ENCODE results near the gene KNG1. TPM values are rescaled to one million over a fixed set of nuclear protein-coding genes. Genes with fewer than 3 reads are reported as not detected.

Gene KNG1
- total and polyA plus RNA-seq, 10 of the 15 experiments (the other 5 are each of a cell fraction or from before 2014, with no cell fraction given): 0.21 TPM; not detected in 9

- TF ChIP-seq PRDM15 (CRISPR knock-in tag; IDR thresholded peaks at IDR 0.05) (no peak), SMC3 (IDR thresholded peaks at IDR 0.05; ENCODE audit: borderline replicate concordance, low read length) (no peak), DPF2 (IDR thresholded peaks at IDR 0.05) (no peak)
- TF ChIP-seq, protein P1, sequence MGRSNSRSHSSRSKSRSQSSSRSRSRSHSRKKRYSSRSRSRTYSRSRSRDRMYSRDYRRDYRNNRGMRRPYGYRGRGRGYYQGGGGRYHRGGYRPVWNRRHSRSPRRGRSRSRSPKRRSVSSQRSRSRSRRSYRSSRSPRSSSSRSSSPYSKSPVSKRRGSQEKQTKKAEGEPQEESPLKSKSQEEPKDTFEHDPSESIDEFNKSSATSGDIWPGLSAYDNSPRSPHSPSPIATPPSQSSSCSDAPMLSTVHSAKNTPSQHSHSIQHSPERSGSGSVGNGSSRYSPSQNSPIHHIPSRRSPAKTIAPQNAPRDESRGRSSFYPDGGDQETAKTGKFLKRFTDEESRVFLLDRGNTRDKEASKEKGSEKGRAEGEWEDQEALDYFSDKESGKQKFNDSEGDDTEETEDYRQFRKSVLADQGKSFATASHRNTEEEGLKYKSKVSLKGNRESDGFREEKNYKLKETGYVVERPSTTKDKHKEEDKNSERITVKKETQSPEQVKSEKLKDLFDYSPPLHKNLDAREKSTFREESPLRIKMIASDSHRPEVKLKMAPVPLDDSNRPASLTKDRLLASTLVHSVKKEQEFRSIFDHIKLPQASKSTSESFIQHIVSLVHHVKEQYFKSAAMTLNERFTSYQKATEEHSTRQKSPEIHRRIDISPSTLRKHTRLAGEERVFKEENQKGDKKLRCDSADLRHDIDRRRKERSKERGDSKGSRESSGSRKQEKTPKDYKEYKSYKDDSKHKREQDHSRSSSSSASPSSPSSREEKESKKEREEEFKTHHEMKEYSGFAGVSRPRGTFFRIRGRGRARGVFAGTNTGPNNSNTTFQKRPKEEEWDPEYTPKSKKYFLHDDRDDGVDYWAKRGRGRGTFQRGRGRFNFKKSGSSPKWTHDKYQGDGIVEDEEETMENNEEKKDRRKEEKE (IDR thresholded peaks at IDR 0.05): no peak
Measured at GRCh38 chr3:186669378-186670084, 47.6 kb upstream of the KNG1 start (continued).

GRCh38 chr3:186670155-186670554 is 47.0 kb upstream of the KNG1 start:
- Histone ChIP-seq H3K9ac (ENCODE audit: control insufficient read depth, insufficient read depth, low read length) (no peak overlapping the region), H3K27me3 (replicated peaks in 1 of 2; ENCODE audit: control insufficient read depth in 2 of 2, insufficient read depth in 2 of 2, low read length in 1 of 2) (no peaks in the 10 kb centered on the region; a peak in 1 of 4 replicates), H3K79me2 (ENCODE audit: control insufficient read depth, insufficient read depth, low read length) (no peaks in the 10 kb centered on the region), H2AFZ (ENCODE audit: control insufficient read depth, low read depth, low read length) (no peak overlapping the region), H3K4me2 (ENCODE audit: control insufficient read depth, insufficient read depth) (no peak overlapping the region), H3K27ac (ENCODE audit: control insufficient read depth, insufficient read depth) (no peak overlapping the region), H3K9me3 (replicated peaks; ENCODE audit: control insufficient read depth, insufficient read depth, low read length) (no peaks in the 10 kb centered on the region), H4K20me1 (ENCODE audit: control insufficient read depth, insufficient read depth) (no peaks in the 10 kb centered on the region; the same call in 1 of the 2 replicates), H3K36me3 (ENCODE audit: control insufficient read depth in 2 of 2, insufficient read depth in 2 of 2, low read length in 1 of 2) (no peaks in the 10 kb centered on the region), H3K4me1 (ENCODE audit: control insufficient read depth, insufficient read depth, low read length) (no peaks in the 10 kb centered on the region), H3K4me3 (no peak overlapping the region)
- no peak for FAIRE-seq
- DNase-seq (ENCODE audit: low read depth, low spot score): no peak
- in situ Hi-C loops (cut with MboI) (no loop called here), intact Hi-C loops (cut with micrococcal nuclease; ENCODE audit: unreplicated experiment) (no loop called here)
- ChIA-PET SMC1A (ENCODE audit: uncharacterized antibody, unreplicated experiment) (interaction anchor here (0.6 kb wide), 1 partner anchor 60 kb away, joined by 3 read pairs; no protein-coding TSS in a partner anchor), POLR2A (no interaction called here), CTCF (interaction anchor here (0.6 kb wide), 1 partner anchor 16 kb away, joined by 3 read pairs; no protein-coding TSS in a partner anchor), RAD21 (ENCODE audit: unreplicated experiment) (no interaction called here)
- ATAC-seq: no peak
- BruUV-seq (replicated peaks): no TSS peak
- TF ChIP-seq TCF3 (IDR thresholded peaks at IDR 0.05; ENCODE audit: borderline replicate concordance, insufficient read depth, low read depth, low read length) (no peak), POU2F2 (IDR thresholded peaks at IDR 0.05; ENCODE audit: borderline replicate concordance, low read depth, low read length) (no peak), ZSCAN29 (IDR thresholded peaks at IDR 0.05) (no peak), BHLHE40 (IDR thresholded peaks at IDR 0.05; ENCODE audit: borderline replicate concordance in 1 of 2, low read depth in 2 of 2, low read length in 1 of 2) (no peak), ZNF622 (IDR thresholded peaks at IDR 0.05) (no peak), SRF (IDR thresholded peaks at IDR 0.05; ENCODE audit: low read depth in 2 of 2, low read length in 2 of 2) (no peak), TCF12 (IDR thresholded peaks at IDR 0.05; ENCODE audit: low read depth, low read length) (no peak), NFIC (IDR thresholded peaks at IDR 0.05; ENCODE audit: low read depth, low read length) (no peak)
- TF ChIP-seq, protein P2, sequence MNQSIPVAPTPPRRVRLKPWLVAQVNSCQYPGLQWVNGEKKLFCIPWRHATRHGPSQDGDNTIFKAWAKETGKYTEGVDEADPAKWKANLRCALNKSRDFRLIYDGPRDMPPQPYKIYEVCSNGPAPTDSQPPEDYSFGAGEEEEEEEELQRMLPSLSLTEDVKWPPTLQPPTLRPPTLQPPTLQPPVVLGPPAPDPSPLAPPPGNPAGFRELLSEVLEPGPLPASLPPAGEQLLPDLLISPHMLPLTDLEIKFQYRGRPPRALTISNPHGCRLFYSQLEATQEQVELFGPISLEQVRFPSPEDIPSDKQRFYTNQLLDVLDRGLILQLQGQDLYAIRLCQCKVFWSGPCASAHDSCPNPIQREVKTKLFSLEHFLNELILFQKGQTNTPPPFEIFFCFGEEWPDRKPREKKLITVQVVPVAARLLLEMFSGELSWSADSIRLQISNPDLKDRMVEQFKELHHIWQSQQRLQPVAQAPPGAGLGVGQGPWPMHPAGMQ (IDR thresholded peaks at IDR 0.05; ENCODE audit: borderline replicate concordance): no peak

All from GM12878 (cell line).